CD4-positive, alpha-beta T cell treated with Interleukin-21 for 1 hour (primary cell): ENCODE data around the gene NUBPL.
"Not testable (repeated sequence)": the region's sequence is repeated elsewhere in the genome, so short reads cannot be mapped to it uniquely, and the experiment has no call there.

Experiments
- DNase-seq: peaks from one replicate; pipeline ENCODE4 v3.0.0-alpha.2; 2020

Gene NUBPL

GRCh38 chr14:31678421-31679249 is 117.4 kb downstream of the NUBPL start:
- DNase-seq, result no peak

GRCh38 chr14:31682768-31683167 is 121.6 kb downstream of the NUBPL start:
- no peak for DNase-seq

GRCh38 chr14:31687726-31688125 is 126.5 kb downstream of the NUBPL start:
- DNase-seq, result no peak

GRCh38 chr14:31690056-31690455 is 128.9 kb downstream of the NUBPL start:
- DNase-seq, result no peak

- DNase-seq, result no peak
Observed at GRCh38 chr14:31692376-31692781, 131.2 kb downstream of the NUBPL start.

- DNase-seq, result no peak
Observed at GRCh38 chr14:31696378-31696777, 135.2 kb downstream of the NUBPL start.

- no peak for DNase-seq
Observed at GRCh38 chr14:31699809-31700208, 138.6 kb downstream of the NUBPL start.

- DNase-seq, result no peak
Observed at GRCh38 chr14:31700282-31701074, 139.3 kb downstream of the NUBPL start.

- no peak for DNase-seq
Observed at GRCh38 chr14:31702130-31702529, 140.9 kb downstream of the NUBPL start.

- no peak for DNase-seq
Observed at GRCh38 chr14:31703056-31703455, 141.9 kb downstream of the NUBPL start.

GRCh38 chr14:31705731-31706130 is 144.5 kb downstream of the NUBPL start:
- DNase-seq, result no peak

- not testable (repeated sequence) for DNase-seq
Observed at GRCh38 chr14:31708661-31709060, 147.5 kb downstream of the NUBPL start.

- no peak for DNase-seq
Observed at GRCh38 chr14:31712244-31713127, 151.3 kb downstream of the NUBPL start.

- DNase-seq, result no peak
Observed at GRCh38 chr14:31716208-31716607, 155.0 kb downstream of the NUBPL start.

- no peak for DNase-seq
Observed at GRCh38 chr14:31717294-31718085, 156.3 kb downstream of the NUBPL start.

- DNase-seq, result no peak
Observed at GRCh38 chr14:31718585-31718984, 157.4 kb downstream of the NUBPL start.

- no peak for DNase-seq
Observed at GRCh38 chr14:31718985-31719384, 157.8 kb downstream of the NUBPL start.

GRCh38 chr14:31726337-31726736 is 165.1 kb downstream of the NUBPL start:
- no peak for DNase-seq

GRCh38 chr14:31727797-31728196 is 166.6 kb downstream of the NUBPL start:
- DNase-seq, result no peak

GRCh38 chr14:31740688-31741087 is 179.5 kb downstream of the NUBPL start:
- no peak for DNase-seq

GRCh38 chr14:31745741-31746140 is 184.5 kb downstream of the NUBPL start:
- DNase-seq, result no peak

GRCh38 chr14:31746326-31746725 is 185.1 kb downstream of the NUBPL start:
- no peak for DNase-seq
